Heart left ventricle (tissue), 16 donors: Measurements from ENCODE around the gene TNFSF11. TPM values are rescaled to one million over a fixed set of nuclear protein-coding genes. Genes with fewer than 3 reads are reported as not detected.
A peak's percentile ranks its signal among the peaks of the same experiment; 100 is the strongest.

Experiments
- ATAC-seq, 4 donors: fragments of 200-7000 bp; cut with Tn5 transposase; one replicate each; pipeline ENCODE4 v1.9.1; 2020 to 2022; ENCODE audit warnings: moderate library complexity in 4 of 4, mild to moderate bottlenecking in 3 of 4, moderate number of reproducible peaks in 1 of 4
- DNase-seq, 5 donors: peaks; one replicate each; pipeline ENCODE4 v3.0.0-alpha.2; 2020
- H3K27ac ChIP-seq, 12 donors: fragments of 200-600 bp; sonication (generic) in 4 of 12; one replicate each; pipeline versions ENCODE4 v1.5.0 to v1.8.0; 2016 to 2022; ENCODE audit warnings: mild to moderate bottlenecking in 2 of 12
- H3K27me3 ChIP-seq, 9 donors: fragments of 200-600 bp; sonication (generic) in 2 of 9; one replicate each; pipeline versions ENCODE4 v1.5.1 to v1.8.0; 2016 to 2022; ENCODE audit warnings: mild to moderate bottlenecking in 3 of 9
- H3K36me3 ChIP-seq, 9 donors: fragments of 200-600 bp; sonication (generic) in 2 of 9; one replicate each; pipeline versions ENCODE4 v1.5.0 to v1.8.0; 2018 to 2022; ENCODE audit warnings: mild to moderate bottlenecking in 2 of 9
- H3K4me1 ChIP-seq, 12 donors: fragments of 200-600 bp; sonication (generic) in 4 of 12; one replicate each; pipeline versions ENCODE4 v1.5.0 to v1.8.0; 2016 to 2022; ENCODE audit warnings: mild to moderate bottlenecking in 3 of 12
- H3K4me3 ChIP-seq, 12 donors: fragments of 200-600 bp; sonication (generic) in 4 of 12; one replicate each; pipeline versions ENCODE4 v1.5.0 to v1.8.0; 2017 to 2022; ENCODE audit warnings: mild to moderate bottlenecking in 9 of 12, moderate library complexity in 4 of 12
- H3K9me3 ChIP-seq, 12 donors: fragments of 200-600 bp; sonication (generic) in 4 of 12; one replicate each; pipeline versions ENCODE4 v1.5.0 to v1.8.0; 2016 to 2022; ENCODE audit warnings: mild to moderate bottlenecking in 1 of 12
- CTCF ChIP-seq, 12 donors: fragments of 200-600 bp; sonication (generic) in 4 of 12; IDR thresholded peaks; one replicate each; pipeline versions ENCODE4 v1.5.0 to v1.8.0; 2018 to 2022; ENCODE audit warnings: antibody characterized with exemption in 12 of 12, mild to moderate bottlenecking in 5 of 12
- POLR2A ChIP-seq, 2 donors: fragments of 450-650 bp; IDR thresholded peaks; one replicate each; pipeline ENCODE4 v1.6.1; 2017; ENCODE audit warnings: antibody characterized with exemption in 2 of 2, mild to moderate bottlenecking in 2 of 2, moderate library complexity in 2 of 2
- WGBS, 4 donors: extraction: QIAGEN DNeasy Blood & Tissue Kit in 2 of 4; methylation state at CpG; one replicate each; pipeline versions ENCODE4 v1.1.5 to v1.1.7; 2013 to 2018; 5-methylcytosine and 5-hydroxymethylcytosine counted together
- intact Hi-C, 10 donors: fragments of 100-400 bp; cut with DNase I; formaldehyde crosslinking; loops; one replicate each; pipeline versions ENCODE4 v1.11.1 to v1.14.2; 2022
- polyA plus RNA-seq, 2 donors: library from polyadenylated mRNA; stranded (reverse); fragments of 200-250 nt; gene quantifications; one replicate each; pipeline ENCODE4 v1.2.3, GENCODE V29; 2013
- total RNA-seq, 9 donors: library from RNA; depleted of rRNA in 2 of 9; stranded (reverse); fragments of >200 nt in 2 of 9; fragmentation: NEBNext Ultra II Directional in 3 of 9; extraction: Animal tissue kit (Norgen Biotek cat#: 25700) in 3 of 9; gene quantifications; one replicate each; pipeline versions ENCODE4 v1.1.0 to v1.2.4, GENCODE V29; 2016 to 2023
- donor health status: ischemic (EF 13 %, LVEDD 7.1; RV severe dilation, severe dysfunction).
- donor health status: healthy with polysubstance abuse.
- donor health status: DM: no; HTN: yes; CAD: no.
- donor health status: DM: no; HTN: no; CAD: no.
- donor health status: ischemic (EF 25% LVEDD 6.9; RV normal size, moderate dysfunction).
- donor health status: ischemic (EF 25% LVEDD 5.7; RV mildly dilated, moderate dysfunction).
- donor health status: healthy.
- donor health status: DM: yes; HTN: yes; CAD: no.
- donor health status: ischemic (EF 35%, LVEDD 5.7; RV mildly dilated, moderate dysfunction).
- donor health status: nonischemic (EF 11% LVEDD 7.7; RV severe dilation, severe dysfunction).
- donor health status: DM: yes; HTN: yes; CAD: no.
- donor health status: PGD.
- donor health status: ischemic (EF 29% LVEDD 5.4; RV normal size, mild dysfunction).
- donor health status: nonischemic (EF 23%, LVEDD 6.1; RV moderate dilation, normal function).

The TNFSF11 gene
- total and polyA plus RNA-seq, 11 donors: not detected

GRCh38 chr13:42538996-42539395 is 35.0 kb upstream of the TNFSF11 start:
- TF ChIP-seq CTCF (IDR thresholded peaks at IDR 0.05) (no peak), POLR2A (IDR thresholded peaks at IDR 0.05) (no peak)
- Histone ChIP-seq H3K27me3 (peaks cover 0 to 13% (median 0%) of the 10 kb centered on the region in 9 donors), H3K9me3 (no peaks in the 10 kb centered on the region), H3K4me1 (no peaks in the 10 kb centered on the region), H3K36me3 (no peaks in the 10 kb centered on the region), H3K27ac (no peak overlapping the region), H3K4me3 (no peak overlapping the region)
- DNase-seq: no peak
- no peak for ATAC-seq
- intact Hi-C loops: no loop called here
- 74 to 87% (median 83%) methylated on average over 2 of the region's 2 CpGs for WGBS, 4 donors

GRCh38 chr13:42539670-42540069 is 34.3 kb upstream of the TNFSF11 start:
- ATAC-seq (no peak), DNase-seq (no peak)
- no peak overlapping the region for H3K4me3 ChIP-seq
- H3K36me3 ChIP-seq: no peaks in the 10 kb centered on the region
- no peak for TF ChIP-seq CTCF (IDR thresholded peaks at IDR 0.05)
- no peak for TF ChIP-seq POLR2A (IDR thresholded peaks at IDR 0.05)
- peaks cover 0 to 13% (median 0%) of the 10 kb centered on the region in 9 donors for H3K27me3 ChIP-seq
- H3K27ac ChIP-seq: no peak overlapping the region
- no peaks in the 10 kb centered on the region for H3K9me3 ChIP-seq
- WGBS, 4 donors: 70 to 82% (median 74%) methylated on average over 7 of the region's 7 CpGs
- intact Hi-C loops: no loop called here
- no peaks in the 10 kb centered on the region for H3K4me1 ChIP-seq

GRCh38 chr13:42543215-42543797 is 30.6 kb upstream of the TNFSF11 start:
- Histone ChIP-seq H3K27me3 (peaks cover 0 to 9% (median 0%) of the 10 kb centered on the region in 9 donors), H3K36me3 (no peaks in the 10 kb centered on the region), H3K4me1 (no peaks in the 10 kb centered on the region), H3K4me3 (no peak overlapping the region), H3K27ac (no peak overlapping the region), H3K9me3 (no peaks in the 10 kb centered on the region)
- no peak for TF ChIP-seq CTCF (IDR thresholded peaks at IDR 0.05)
- TF ChIP-seq POLR2A (IDR thresholded peaks at IDR 0.05): no peak
- no peak for ATAC-seq
- intact Hi-C loops: no loop called here
- DNase-seq: no peak
- WGBS, 4 donors: 52 to 84% (median 73%) methylated on average over 4 of the region's 4 CpGs

- peak in 2 of 4 donors; percentile 52 to 53 for ATAC-seq
- no peak overlapping the region for H3K4me3 ChIP-seq
- peaks cover 0 to 9% (median 0%) of the 10 kb centered on the region in 9 donors for H3K27me3 ChIP-seq
Measured at GRCh38 chr13:42544246-42544926, 29.6 kb upstream of the TNFSF11 start.

More at GRCh38 chr13:42544246-42544926, 29.6 kb upstream of the TNFSF11 start:
- 70 to 76% (median 73%) methylated on average over 4 of the region's 4 CpGs for WGBS, 4 donors
- intact Hi-C loops: no loop called here
- no peak for TF ChIP-seq POLR2A (IDR thresholded peaks at IDR 0.05)
- TF ChIP-seq CTCF (IDR thresholded peaks at IDR 0.05): no peak
- Histone ChIP-seq H3K36me3 (no peaks in the 10 kb centered on the region), H3K4me1 (no peaks in the 10 kb centered on the region), H3K9me3 (no peaks in the 10 kb centered on the region), H3K27ac (no peak overlapping the region)
- DNase-seq: no peak
